GM12872 (cell line): Measurements from ENCODE around the gene SH3PXD2A.

Experiments used
- CTCF ChIP-seq: IDR thresholded peaks from 3 replicates; pipeline ENCODE4 v1.5.1; 2011; ENCODE audit warnings: low read depth, mild to moderate bottlenecking, low read length, moderate library complexity; ENCODE audit not compliant: insufficient read depth

The SH3PXD2A gene

DNA sequence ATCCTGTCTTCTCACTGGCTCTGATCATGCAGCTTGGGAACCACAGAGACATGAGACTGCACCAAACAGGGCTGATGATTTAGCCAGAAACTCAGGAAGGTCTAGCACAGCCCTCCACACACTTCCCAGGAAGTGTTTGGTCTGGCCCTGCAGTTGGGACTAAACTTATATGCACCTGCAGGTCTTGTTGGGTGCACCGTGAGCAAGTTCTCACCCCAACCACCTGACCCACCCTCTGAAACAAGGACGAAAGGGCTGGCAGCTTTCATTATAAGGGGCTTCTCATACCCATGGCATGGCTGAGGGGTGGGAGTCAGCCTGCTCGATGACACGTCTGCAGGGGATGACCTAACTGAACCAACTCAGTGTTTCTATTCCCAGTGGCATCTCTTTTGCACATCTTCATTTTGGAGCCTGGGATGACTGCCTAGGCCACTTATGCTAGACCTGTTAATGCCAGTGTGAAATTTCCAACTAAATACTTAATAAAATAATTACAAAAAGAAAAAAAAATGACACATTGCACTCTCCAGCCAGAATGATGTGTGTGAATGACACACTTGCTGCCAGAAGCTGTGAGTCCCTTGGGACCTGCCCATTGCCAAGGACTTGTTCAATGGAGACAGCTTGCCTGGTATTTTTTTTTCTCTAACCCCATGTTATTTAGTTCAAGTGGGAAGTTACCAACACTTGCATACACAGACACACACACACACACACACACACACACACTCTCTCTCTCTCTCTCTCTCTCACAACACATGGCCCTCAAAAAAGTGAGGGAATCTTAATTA is 259.2 kb downstream of the SH3PXD2A start:
- no peak for TF ChIP-seq CTCF

GRCh38 chr10:103593022-103593570 is 262.3 kb downstream of the SH3PXD2A start:
- TF ChIP-seq CTCF = no peak

GRCh38 chr10:103592186-103593021 is 263.0 kb downstream of the SH3PXD2A start:
- peak; percentile 93 for TF ChIP-seq CTCF

GRCh38 chr10:103590744-103591291 is 264.6 kb downstream of the SH3PXD2A start:
- TF ChIP-seq CTCF = no peak

DNA sequence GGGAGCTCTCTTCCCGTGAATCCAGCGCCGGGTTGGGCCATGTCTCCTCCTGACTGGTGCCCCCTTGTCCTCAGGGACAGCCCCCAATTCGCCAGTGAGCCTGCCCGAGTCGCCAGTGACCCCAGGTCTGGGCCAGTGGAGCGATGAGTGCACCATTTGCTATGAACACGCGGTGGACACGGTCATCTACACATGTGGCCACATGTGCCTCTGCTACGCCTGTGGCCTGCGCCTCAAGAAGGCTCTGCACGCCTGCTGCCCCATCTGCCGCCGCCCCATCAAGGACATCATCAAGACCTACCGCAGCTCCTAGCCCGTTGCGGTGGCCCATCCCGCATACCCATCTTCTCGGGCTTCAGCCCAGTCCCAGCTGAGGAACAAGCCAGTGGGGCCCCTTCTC is 265.3 kb downstream of the SH3PXD2A start:
- no peak for TF ChIP-seq CTCF

DNA sequence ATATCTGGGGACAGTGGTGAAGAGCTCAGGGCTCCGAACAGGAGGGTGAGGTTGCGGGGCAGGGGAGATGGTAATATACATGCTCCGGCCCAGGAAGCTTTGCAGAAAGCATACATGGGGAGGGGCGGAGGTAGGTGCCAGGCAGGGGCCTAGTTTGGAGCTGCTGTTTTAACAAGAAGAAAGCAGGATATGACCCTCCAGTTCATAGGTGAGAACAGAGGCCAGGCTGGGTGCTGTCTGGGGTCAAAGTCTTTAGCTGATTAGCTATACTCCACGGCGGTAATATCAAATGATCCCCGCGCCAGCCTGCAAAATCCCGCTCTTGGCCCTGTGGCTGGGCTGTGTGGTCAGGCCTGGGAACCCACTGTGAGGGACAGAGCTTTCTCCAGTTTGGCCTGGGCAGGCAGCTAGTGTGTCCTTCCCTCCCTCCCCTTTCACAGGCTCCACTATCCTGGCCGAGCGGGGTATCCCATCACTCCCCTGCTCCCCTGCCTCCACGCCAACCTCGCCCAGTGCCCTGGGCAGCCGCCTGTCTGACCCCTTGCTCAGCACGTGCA is 266.2 kb downstream of the SH3PXD2A start:
- TF ChIP-seq CTCF = no peak

GRCh38 chr10:103587073-103587472 is 268.3 kb downstream of the SH3PXD2A start:
- no peak for TF ChIP-seq CTCF
